Urinary bladder (tissue), 4 donors: Measurements from ENCODE around the gene SCAPER. TPM values are rescaled to one million over a fixed set of nuclear protein-coding genes. Genes with fewer than 3 reads are reported as not detected.

ENCODE experiments used
- DNase-seq: peaks from one replicate; pipeline ENCODE4 v3.0.0-alpha.2; 2015; ENCODE audit errors: extremely low spot score
- H3K27ac ChIP-seq: one replicate; pipeline ENCODE4 v1.5.1; 2013; ENCODE audit warnings: low read depth, mild to moderate bottlenecking, moderate library complexity
- H3K36me3 ChIP-seq: one replicate; pipeline ENCODE4 v1.6.1; 2013; ENCODE audit warnings: mild to moderate bottlenecking, moderate library complexity; ENCODE audit not compliant: insufficient read depth
- H3K4me1 ChIP-seq: one replicate; pipeline ENCODE4 v1.6.1; 2013; ENCODE audit warnings: mild to moderate bottlenecking, moderate library complexity; ENCODE audit not compliant: insufficient read depth
- H3K4me3 ChIP-seq: one replicate; pipeline ENCODE4 v1.5.1; 2013; ENCODE audit warnings: low read depth, low read length
- WGBS: extraction: QIAGEN DNeasy Blood & Tissue Kit; methylation state at CpG from one replicate; pipeline ENCODE4 v1.1.7; 2013; 5-methylcytosine and 5-hydroxymethylcytosine counted together
- polyA plus RNA-seq: library from polyadenylated mRNA; stranded (reverse); fragments of 200-250 nt; gene quantifications from one replicate; pipeline ENCODE4 v1.2.3, GENCODE V29; 2013
- total RNA-seq: library from RNA; depleted of rRNA; stranded (reverse); fragments of >200 nt; gene quantifications from one replicate; pipeline ENCODE4 v1.2.3, GENCODE V29; 2014
- donor health status: healthy with polysubstance abuse.
- donor health status: healthy.

Gene SCAPER
- total RNA-seq (38.3 TPM), polyA plus RNA-seq (15.1 TPM)

- no peaks in the 10 kb centered on the region for H3K36me3 ChIP-seq
- DNase-seq: peak; percentile 70
- WGBS: under 1% methylated on average over 78 of the region's 78 CpGs
- peak within 1 kb of the TSS; percentile 85 for H3K27ac ChIP-seq
- H3K4me3 ChIP-seq: peak within 1 kb of the TSS; percentile 87
- H3K4me1 ChIP-seq: no peaks in the 10 kb centered on the region
Observed at GRCh38 chr15:76905013-76905839, at the start of gene SCAPER. Gene SCAPER, minus strand, starts transcription at chr15:76905340. Its CDS starts 21,523 bp downstream, at chr15:76883817.

GRCh38 chr15:76954744-76955143 is 49.6 kb upstream of the SCAPER start:
- H3K27ac ChIP-seq: no peak overlapping the region
- DNase-seq: no peak
- WGBS: 51% methylated on average over 2 of the region's 2 CpGs
- H3K4me3 ChIP-seq: no peak overlapping the region
- no peaks in the 10 kb centered on the region for H3K4me1 ChIP-seq
- H3K36me3 ChIP-seq: no peaks in the 10 kb centered on the region

- 54% methylated on average over 3 of the region's 3 CpGs for WGBS
- no peak for DNase-seq
- no peak overlapping the region for H3K27ac ChIP-seq
- no peaks in the 10 kb centered on the region for H3K4me1 ChIP-seq
- H3K4me3 ChIP-seq: no peak overlapping the region
- no peaks in the 10 kb centered on the region for H3K36me3 ChIP-seq
Observed at GRCh38 chr15:76953913-76954312, 48.8 kb upstream of the SCAPER start.

- H3K4me3 ChIP-seq: no peak overlapping the region
- H3K4me1 ChIP-seq: no peaks in the 10 kb centered on the region
- no peaks in the 10 kb centered on the region for H3K36me3 ChIP-seq
- H3K27ac ChIP-seq: no peak overlapping the region
- DNase-seq: no peak
- WGBS: 76% methylated on average over 1 of the region's 1 CpG
Observed at GRCh38 chr15:76951220-76951619, 46.1 kb upstream of the SCAPER start.

- H3K36me3 ChIP-seq: no peaks in the 10 kb centered on the region
Observed at GRCh38 chr15:76947454-76947853, 42.3 kb upstream of the SCAPER start.

GRCh38 chr15:76945494-76946093 is 40.5 kb upstream of the SCAPER start:
- no peak for DNase-seq
- Histone ChIP-seq H3K27ac (no peak overlapping the region), H3K4me1 (no peaks in the 10 kb centered on the region), H3K36me3 (no peaks in the 10 kb centered on the region), H3K4me3 (no peak overlapping the region)
- 69% methylated on average over 2 of the region's 2 CpGs for WGBS

More at GRCh38 chr15:76947454-76947853, 42.3 kb upstream of the SCAPER start:
- WGBS: 54% methylated on average over 3 of the region's 3 CpGs
- DNase-seq: no peak
- Histone ChIP-seq H3K27ac (no peak overlapping the region), H3K4me1 (no peaks in the 10 kb centered on the region), H3K4me3 (no peak overlapping the region)

- Histone ChIP-seq H3K36me3 (no peaks in the 10 kb centered on the region), H3K4me3 (no peak overlapping the region), H3K27ac (no peak overlapping the region), H3K4me1 (no peaks in the 10 kb centered on the region)
- 83% methylated on average over 2 of the region's 2 CpGs for WGBS
- DNase-seq: no peak
Observed at GRCh38 chr15:76942331-76942730, 37.2 kb upstream of the SCAPER start.

GRCh38 chr15:76941636-76942035 is 36.5 kb upstream of the SCAPER start:
- H3K36me3 ChIP-seq: no peaks in the 10 kb centered on the region
- no peak overlapping the region for H3K4me3 ChIP-seq
- WGBS: 89% methylated on average over 2 of the region's 2 CpGs

GRCh38 chr15:76939715-76940114 is 34.6 kb upstream of the SCAPER start:
- Histone ChIP-seq H3K4me1 (no peaks in the 10 kb centered on the region), H3K27ac (no peak overlapping the region), H3K36me3 (no peaks in the 10 kb centered on the region), H3K4me3 (no peak overlapping the region)
- 0% methylated on average over 1 of the region's 1 CpG for WGBS
- no peak for DNase-seq

More at GRCh38 chr15:76941636-76942035, 36.5 kb upstream of the SCAPER start:
- no peak for DNase-seq
- H3K27ac ChIP-seq: no peak overlapping the region
- no peaks in the 10 kb centered on the region for H3K4me1 ChIP-seq

- Histone ChIP-seq H3K27ac (no peak overlapping the region), H3K36me3 (no peaks in the 10 kb centered on the region), H3K4me1 (no peaks in the 10 kb centered on the region), H3K4me3 (no peak overlapping the region)
- WGBS: 96% methylated on average over 5 of the region's 5 CpGs
- no peak for DNase-seq
Observed at GRCh38 chr15:76938752-76939151, 33.6 kb upstream of the SCAPER start.

- Histone ChIP-seq H3K27ac (no peak overlapping the region), H3K4me1 (no peaks in the 10 kb centered on the region), H3K36me3 (no peaks in the 10 kb centered on the region), H3K4me3 (no peak overlapping the region)
- no peak for DNase-seq
- 97% methylated on average over 3 of the region's 3 CpGs for WGBS
Observed at GRCh38 chr15:76936671-76937070, 31.5 kb upstream of the SCAPER start.

- no peak for DNase-seq
- Histone ChIP-seq H3K36me3 (no peaks in the 10 kb centered on the region), H3K4me3 (no peak overlapping the region), H3K27ac (no peak overlapping the region), H3K4me1 (no peaks in the 10 kb centered on the region)
- WGBS: 93% methylated on average over 2 of the region's 2 CpGs
Observed at GRCh38 chr15:76935620-76936019, 30.5 kb upstream of the SCAPER start.

GRCh38 chr15:76932135-76932966 is 27.2 kb upstream of the SCAPER start:
- no peaks in the 10 kb centered on the region for H3K36me3 ChIP-seq
- peak overlapping the region; percentile 95 for H3K4me3 ChIP-seq
- peak overlapping the region; percentile 79 for H3K27ac ChIP-seq
- no peak for DNase-seq
- H3K4me1 ChIP-seq: no peaks in the 10 kb centered on the region
- WGBS: 24% methylated on average over 14 of the region's 14 CpGs
